Stimulated activated CD8-positive, alpha-beta memory T cell treated with anti-CD3 and anti-CD28 coated beads, Interleukin-12 subunit alpha, Interleukin-12 subunit beta, amount 100 ng/mL, for 1 hour (primary cell): ENCODE results near the gene HEPHL1.
A peak's percentile ranks its signal among the peaks of the same experiment; 100 is the strongest.
"Not testable (repeated sequence)": the region's sequence is repeated elsewhere in the genome, so short reads cannot be mapped to it uniquely, and the experiment has no call there.

ENCODE experiments used
- DNase-seq: peaks from one replicate; pipeline ENCODE4 v3.0.0-alpha.2; 2020; ENCODE audit warnings: low read depth

Gene HEPHL1

GRCh38 chr11:94084164-94084563 is 63.0 kb downstream of the HEPHL1 start:
- no peak for DNase-seq

- no peak for DNase-seq
Measured at GRCh38 chr11:94088906-94089305, 67.8 kb downstream of the HEPHL1 start.

DNA sequence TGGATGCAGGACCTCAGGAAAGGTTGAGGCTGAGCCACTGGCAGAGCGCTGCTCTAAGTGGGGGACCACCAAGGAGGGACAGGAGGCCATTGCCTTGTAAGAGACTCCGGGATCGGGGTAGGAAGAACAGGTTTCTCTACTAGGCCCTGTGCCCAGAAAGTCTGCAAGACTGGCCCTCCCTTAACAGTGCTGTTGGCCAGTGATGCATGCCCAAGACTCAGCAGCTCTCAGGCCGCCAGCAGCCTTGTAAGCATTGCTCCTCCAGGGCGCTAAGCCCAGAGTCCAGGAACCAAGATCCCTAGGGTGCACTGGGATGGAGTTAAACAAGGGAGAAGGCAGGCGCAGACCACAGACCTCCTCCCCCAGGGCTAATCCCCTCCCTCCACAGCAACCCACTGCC is 68.2 kb downstream of the HEPHL1 start:
- no peak for DNase-seq

DNA sequence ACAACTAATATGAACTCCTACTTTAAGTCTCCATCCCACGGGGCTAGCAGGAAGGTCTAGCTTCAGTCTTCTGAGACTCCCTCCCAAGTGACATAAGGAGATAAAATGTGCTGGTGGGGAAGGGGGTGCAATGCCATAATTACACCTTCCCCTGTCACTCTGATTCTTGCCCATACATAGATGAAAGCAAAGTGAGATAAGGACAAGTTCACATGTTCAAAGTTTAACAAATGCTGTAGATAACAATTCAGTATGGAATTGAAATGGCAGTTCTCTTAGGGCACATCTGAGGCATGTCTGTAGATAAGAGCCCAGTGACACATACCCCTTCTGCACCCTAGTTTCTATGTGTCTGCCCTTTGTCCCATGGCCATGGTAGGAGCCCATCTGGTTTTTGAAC is 69.2 kb downstream of the HEPHL1 start:
- DNase-seq: no peak

DNA sequence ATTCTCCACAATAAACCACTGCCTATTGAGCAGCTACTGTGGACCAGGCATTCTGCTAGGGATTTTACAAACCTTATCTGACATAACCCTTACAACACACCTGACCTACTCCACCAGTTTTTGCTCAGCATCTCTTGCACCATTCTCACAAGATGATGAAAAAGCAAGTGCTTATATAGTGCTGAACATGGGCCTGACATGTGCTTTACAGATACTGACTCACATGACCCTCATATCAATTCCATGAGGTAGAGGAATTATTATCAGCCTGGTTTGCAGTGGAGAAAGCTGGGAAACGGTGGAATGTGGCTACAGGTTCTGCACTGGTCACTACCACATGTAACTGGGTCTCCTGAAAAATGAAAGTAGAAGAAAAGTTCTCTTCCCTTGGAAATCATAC is 69.9 kb downstream of the HEPHL1 start:
- no peak for DNase-seq

GRCh38 chr11:94100253-94100652 is 79.1 kb downstream of the HEPHL1 start:
- no peak for DNase-seq

DNA sequence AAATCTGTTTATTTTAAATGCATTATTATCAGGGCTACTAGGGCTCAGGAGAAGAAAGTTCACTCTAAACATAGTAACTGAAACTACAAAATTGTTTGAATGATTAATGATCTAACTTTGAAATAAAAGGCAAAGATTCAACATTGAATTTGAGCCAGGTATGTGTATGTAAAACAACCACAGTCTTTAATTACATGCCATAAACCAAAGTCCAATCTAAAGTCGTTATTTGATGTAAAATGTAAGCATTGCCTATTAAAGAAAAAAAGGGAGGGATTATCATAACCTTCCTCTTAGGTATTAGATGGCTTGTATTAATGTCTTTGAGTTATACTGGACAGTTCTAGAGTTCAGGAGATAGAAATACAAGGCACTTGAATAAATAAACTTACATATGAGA is 82.3 kb downstream of the HEPHL1 start:
- no peak for DNase-seq

DNA sequence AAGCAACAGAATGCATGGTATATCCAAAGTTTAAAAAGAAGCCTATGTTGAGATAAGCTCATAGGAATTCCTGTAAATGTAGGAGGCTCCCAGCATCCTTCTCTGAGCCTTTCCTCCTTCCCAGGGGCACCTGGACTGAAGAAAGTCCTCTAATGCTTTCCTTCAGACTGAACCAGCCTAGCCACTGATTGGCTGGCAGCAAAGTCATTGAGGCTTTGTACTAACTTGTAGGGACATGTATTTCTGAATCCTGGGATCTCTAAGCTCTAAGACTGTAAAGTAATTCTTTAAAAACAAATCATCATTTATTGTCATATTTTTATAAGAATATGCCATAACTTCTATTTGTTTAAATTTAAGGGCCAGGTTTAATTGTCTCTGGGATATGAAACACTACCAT is 83.6 kb downstream of the HEPHL1 start:
- DNase-seq: no peak

DNA sequence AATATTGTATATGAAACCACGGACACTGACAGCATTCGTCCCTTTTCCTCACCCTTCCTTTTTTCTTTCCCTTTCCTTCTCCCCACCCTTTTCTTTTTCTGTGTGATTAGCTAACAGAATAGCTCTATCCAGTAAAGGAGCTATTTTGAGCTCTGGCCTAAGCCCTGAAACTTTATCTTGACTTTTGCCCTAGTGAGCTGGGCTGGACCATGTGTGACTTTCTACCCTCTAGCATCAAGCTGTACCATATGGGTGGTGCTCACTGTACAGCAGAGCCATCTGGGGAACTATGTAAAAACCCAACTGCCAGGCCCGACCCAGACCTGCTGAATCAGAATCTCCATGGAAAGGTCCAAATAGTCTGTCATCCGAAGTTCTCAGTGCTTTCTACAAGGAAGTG is 85.6 kb downstream of the HEPHL1 start:
- DNase-seq: no peak

DNA sequence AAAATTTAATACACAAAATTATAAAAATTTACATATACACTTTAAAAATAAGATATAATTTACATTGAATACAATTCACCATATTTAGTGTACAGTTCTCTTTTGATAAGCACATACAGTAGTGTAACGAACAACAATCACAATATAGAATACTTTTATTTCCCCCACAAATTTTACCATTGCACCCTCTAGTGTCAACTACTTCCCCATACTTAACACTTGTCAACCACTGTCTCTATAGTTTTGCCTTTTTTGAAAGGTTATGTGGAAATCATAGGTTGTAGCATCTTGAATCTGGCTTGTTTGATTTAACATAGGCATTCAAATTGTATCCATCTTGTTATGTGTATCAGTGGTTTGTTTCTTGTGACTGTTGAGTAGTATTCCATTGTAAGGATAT is 86.2 kb downstream of the HEPHL1 start:
- DNase-seq: no peak

- no peak for DNase-seq
Measured at GRCh38 chr11:94111241-94111640, 90.1 kb downstream of the HEPHL1 start.

DNA sequence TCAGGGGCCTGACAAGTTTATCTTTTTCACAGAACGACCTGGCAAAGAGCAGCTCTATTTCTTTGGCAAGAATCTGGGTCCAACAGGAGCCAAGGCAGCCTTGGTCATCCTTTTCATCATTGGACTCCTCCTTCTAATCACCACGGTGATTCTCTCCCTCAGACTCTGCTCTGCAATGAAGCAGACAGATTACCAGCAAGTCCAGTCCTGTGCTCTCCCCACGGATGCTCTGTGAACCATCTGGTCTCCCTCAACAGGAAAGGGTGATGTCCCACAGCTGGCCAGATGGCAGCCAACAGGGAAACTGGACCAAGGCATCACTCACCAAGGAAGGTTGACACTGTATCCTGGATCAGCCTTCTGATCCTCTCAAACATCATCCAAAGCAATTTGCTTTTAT is 90.5 kb downstream of the HEPHL1 start:
- DNase-seq: no peak

DNA sequence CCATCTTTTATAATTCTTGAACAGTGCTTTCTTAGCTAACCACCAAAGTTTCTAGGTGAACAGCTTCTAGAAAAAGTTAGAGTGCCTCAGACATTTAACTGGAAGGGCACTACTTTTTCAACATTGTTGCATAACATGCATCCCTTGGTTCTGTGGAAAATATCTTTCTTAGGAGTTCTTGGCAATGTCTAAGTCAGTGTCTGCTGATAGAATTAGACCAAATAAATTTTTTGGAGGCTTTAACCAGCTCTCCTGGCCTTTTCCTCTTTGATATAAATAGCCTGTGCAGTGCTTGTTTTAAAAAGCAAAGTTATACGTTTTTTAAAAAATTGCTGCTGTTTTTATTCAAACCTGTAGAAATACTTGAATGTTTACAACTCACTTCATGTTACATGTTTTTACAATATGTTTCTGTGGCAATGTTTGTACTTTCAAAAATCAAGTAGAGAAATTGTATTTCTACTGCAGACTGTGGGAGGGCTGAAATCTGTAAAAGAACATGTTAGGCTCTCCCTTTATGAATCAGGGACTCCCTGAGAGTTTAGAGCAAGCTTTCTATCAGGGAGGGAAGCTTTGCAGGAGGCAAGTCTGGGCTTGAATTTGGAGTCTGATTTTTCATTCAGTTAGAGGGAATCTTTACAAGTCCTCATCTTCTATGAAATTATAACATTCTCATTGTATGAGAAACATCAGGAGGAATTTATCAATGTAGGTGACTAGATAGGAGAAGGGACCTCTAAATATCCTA is 91.2 kb downstream of the HEPHL1 start:
- DNase-seq: no peak

- no peak for DNase-seq
Measured at GRCh38 chr11:94117197-94117574, 96.0 kb downstream of the HEPHL1 start.

- DNase-seq: no peak
Measured at GRCh38 chr11:94117871-94118270, 96.7 kb downstream of the HEPHL1 start.

GRCh38 chr11:94119676-94120075 is 98.5 kb downstream of the HEPHL1 start:
- not testable (repeated sequence) for DNase-seq

GRCh38 chr11:94120516-94120915 is 99.4 kb downstream of the HEPHL1 start:
- DNase-seq: not testable (repeated sequence)

DNA sequence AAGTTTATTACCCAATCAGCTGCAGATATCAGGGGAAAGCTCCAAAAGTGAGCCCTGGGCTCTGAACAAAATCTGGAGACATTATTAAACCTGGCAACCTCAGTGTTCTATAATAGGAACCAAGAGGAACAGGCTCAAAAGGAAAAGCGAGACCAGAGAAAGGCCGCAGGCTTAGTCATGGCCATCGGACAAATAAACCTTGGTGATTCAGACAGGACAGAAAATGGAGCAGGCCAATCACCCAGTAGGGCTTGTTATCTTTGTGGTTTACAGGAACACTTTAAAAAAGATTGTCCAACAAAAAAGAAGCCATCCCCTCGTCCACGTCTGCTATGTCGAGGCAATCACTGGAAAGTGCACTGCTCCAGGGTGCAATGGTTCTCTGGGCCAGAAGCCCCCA is 99.8 kb downstream of the HEPHL1 start:
- DNase-seq: no peak

GRCh38 chr11:94125407-94126115 is 104.4 kb downstream of the HEPHL1 start:
- no peak for DNase-seq

DNA sequence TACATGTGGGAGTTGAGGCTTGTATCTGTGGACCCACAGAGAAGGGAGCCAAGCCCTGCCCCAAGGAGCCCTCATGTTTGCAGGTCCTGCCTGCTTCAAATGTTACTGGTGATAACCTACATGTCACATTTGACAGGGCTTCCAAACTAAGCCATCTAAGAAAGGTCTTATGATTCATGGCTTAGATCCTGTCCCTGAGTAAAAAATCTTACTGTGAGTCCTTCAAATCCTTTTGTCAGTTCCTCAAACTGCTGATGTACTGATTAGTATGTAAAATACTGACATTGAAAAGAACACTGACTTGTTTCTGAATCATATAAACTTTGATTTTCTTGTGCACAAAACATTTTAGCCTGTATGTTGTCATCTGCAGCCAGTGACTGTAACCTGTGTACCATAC is 106.5 kb downstream of the HEPHL1 start:
- DNase-seq: no peak

GRCh38 chr11:94128291-94128745 is 107.2 kb downstream of the HEPHL1 start:
- no peak for DNase-seq

DNA sequence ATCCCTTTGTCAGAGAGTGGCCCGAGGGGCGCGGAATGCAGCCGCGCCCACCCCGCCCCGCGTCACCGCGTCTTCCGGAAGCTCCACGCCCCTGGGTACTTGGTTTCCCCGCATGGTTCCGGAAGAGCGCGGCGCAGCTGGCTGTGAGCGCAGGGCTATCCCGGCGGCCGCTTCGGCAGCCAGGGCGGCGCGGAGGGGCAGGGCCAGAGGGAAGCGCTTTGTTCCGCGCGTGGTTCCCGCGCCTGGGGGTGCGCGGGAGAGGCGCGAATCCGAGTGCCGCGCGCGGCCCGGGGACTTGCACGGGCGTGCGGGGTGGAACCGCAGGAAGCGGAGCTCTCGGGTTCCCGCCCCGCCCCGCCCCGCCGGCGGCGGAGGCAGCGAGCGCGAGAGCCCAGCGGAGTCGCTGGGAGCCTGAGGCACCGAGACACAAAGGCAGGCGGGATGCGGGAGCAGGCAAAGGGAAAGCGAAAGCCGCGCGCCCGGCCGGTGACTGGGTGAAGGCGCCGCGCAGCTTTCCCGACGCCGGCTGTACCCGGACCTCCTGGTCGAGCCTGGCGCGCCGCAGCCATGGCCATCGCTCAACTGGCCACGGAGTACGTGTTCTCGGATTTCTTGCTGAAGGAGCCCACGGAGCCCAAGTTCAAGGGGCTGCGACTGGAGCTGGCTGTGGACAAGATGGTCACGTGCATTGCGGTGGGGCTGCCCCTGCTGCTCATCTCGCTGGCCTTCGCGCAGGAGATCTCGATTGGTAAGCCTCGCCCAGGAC is 107.8 kb downstream of the HEPHL1 start, which contains the start of gene PANX1:
Gene PANX1, plus strand, starts transcription at position 96 of the 766 bp plus-strand sequence. Its CDS starts 472 bp downstream, at position 568.
- peak; percentile 56 for DNase-seq
